ENCODE measurements around the gene FXYD2. TPM values are rescaled to one million over a fixed set of nuclear protein-coding genes. Genes with fewer than 3 reads are reported as not detected.

The FXYD2 gene
- total RNA-seq, 2 donors from 2014 or later: 0.59 to 0.78 TPM

- Histone ChIP-seq H3K27ac (no peak overlapping the region), H3K4me3 (no peak overlapping the region), H3K36me3 (no peaks in the 10 kb centered on the region), H3K9me3 (no peaks in the 10 kb centered on the region), H3K27me3 (no peaks in the 10 kb centered on the region), H3K4me1 (peaks cover 0 to 58% of the 10 kb centered on the region in 2 donors)
- no peak for DNase-seq (ENCODE audit: low spot score)
- no peak for TF ChIP-seq CTCF (IDR thresholded peaks at IDR 0.05)
Observed at GRCh38 chr11:117820071-117820470, 4.5 kb downstream of the FXYD2 start.

- H3K36me3 ChIP-seq: no peaks in the 10 kb centered on the region
- peak; percentile 86 for DNase-seq (ENCODE audit: low spot score)
- no peaks in the 10 kb centered on the region for H3K9me3 ChIP-seq
- H3K4me3 ChIP-seq: no peak overlapping the region
- no peak overlapping the region for H3K27ac ChIP-seq
- peaks cover 0 to 58% of the 10 kb centered on the region in 2 donors for H3K4me1 ChIP-seq
- TF ChIP-seq CTCF (IDR thresholded peaks at IDR 0.05): peak; percentile 16 to 65
- H3K27me3 ChIP-seq: no peaks in the 10 kb centered on the region
Observed at GRCh38 chr11:117819096-117820040, 5.2 kb downstream of the FXYD2 start.

GRCh38 chr11:117818041-117818873, 6.3 kb downstream of the FXYD2 start:
- TF ChIP-seq CTCF (IDR thresholded peaks at IDR 0.05): no peak
- Histone ChIP-seq H3K9me3 (no peaks in the 10 kb centered on the region), H3K4me3 (no peak overlapping the region), H3K36me3 (no peaks in the 10 kb centered on the region), H3K4me1 (peaks cover 0 to 49% of the 10 kb centered on the region in 2 donors), H3K27me3 (no peaks in the 10 kb centered on the region), H3K27ac (peak overlapping the region in 1 of 2 donors; percentile 14)
- no peak for DNase-seq (ENCODE audit: low spot score)

GRCh38 chr11:117817368-117818040, 7.0 kb downstream of the FXYD2 start:
- Histone ChIP-seq H3K4me1 (peaks cover 0 to 47% of the 10 kb centered on the region in 2 donors), H3K27me3 (no peaks in the 10 kb centered on the region), H3K9me3 (no peaks in the 10 kb centered on the region), H3K4me3 (peak overlapping the region; percentile 7 to 22), H3K27ac (peak overlapping the region; percentile 55 to 76), H3K36me3 (no peaks in the 10 kb centered on the region)
- TF ChIP-seq CTCF (IDR thresholded peaks at IDR 0.05): peak; percentile 98 to 99
- peak; percentile 95 for DNase-seq (ENCODE audit: low spot score)

GRCh38 chr11:117816846-117817367, 7.6 kb downstream of the FXYD2 start:
- no peak for DNase-seq (ENCODE audit: low spot score)
- Histone ChIP-seq H3K4me3 (peak overlapping the region; percentile 7 to 11), H3K4me1 (peaks cover 0 to 41% of the 10 kb centered on the region in 2 donors), H3K9me3 (no peaks in the 10 kb centered on the region), H3K27ac (peak overlapping the region; percentile 55 to 76), H3K27me3 (no peaks in the 10 kb centered on the region), H3K36me3 (no peaks in the 10 kb centered on the region)
- no peak for TF ChIP-seq CTCF (IDR thresholded peaks at IDR 0.05)

All from right atrium auricular region (tissue), 2 donors.